GM11168 (cell line): ENCODE measurements around the gene SST.
"Not testable (repeated sequence)": the region's sequence is repeated elsewhere in the genome, so short reads cannot be mapped to it uniquely, and the experiment has no call there.

Source experiments
- in situ Hi-C: fragments of 300-500 bp; cut with MboI; formaldehyde crosslinking; loops from one replicate; pipeline ENCODE4 v1.12.0; 2022; ENCODE audit warnings: low sequenced_read_pairs; ENCODE audit not compliant: unreplicated experiment

Gene SST

DNA sequence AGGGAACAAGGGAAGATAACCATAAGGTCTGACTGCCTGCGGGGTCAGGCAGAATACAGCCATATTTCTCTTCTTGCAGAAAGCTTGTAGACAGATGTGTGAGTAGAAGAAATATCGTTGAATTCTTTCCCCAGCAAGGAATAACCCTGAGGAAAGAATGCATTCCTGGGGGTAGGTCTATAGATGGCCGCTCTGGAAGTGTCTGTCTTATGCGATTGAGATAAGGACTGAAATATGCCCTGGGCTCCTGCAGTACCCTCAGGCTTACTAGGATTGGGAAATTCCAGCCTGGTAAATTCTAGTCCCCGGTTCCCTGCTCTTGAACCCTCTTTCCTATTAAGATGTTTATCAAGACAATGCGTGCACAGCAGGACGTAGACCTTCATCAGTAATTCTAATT, 15.8 kb upstream of the SST start:
- in situ Hi-C loops, result loop anchor here (5.0 kb wide), 1 partner anchor 69 kb away; no protein-coding TSS in a partner anchor

- in situ Hi-C loops, result loop anchor here (5.0 kb wide), 1 partner anchor 68 kb away; no protein-coding TSS in a partner anchor
These were observed 14.7 kb upstream of the SST start for GRCh38 chr3:187684880-187685279.

- in situ Hi-C loops, result no loop called here
These were observed 14.2 kb upstream of the SST start for GRCh38 chr3:187684444-187684843.

GRCh38 chr3:187681756-187682155, 11.6 kb upstream of the SST start:
- in situ Hi-C loops, result not testable (repeated sequence)

GRCh38 chr3:187679638-187680396, 9.6 kb upstream of the SST start:
- in situ Hi-C loops, result loop anchor here (5.0 kb wide), 1 partner anchor 363 kb away; no protein-coding TSS in a partner anchor

GRCh38 chr3:187678726-187679268, 8.6 kb upstream of the SST start:
- in situ Hi-C loops, result loop anchor here (5.0 kb wide), 1 partner anchor 361 kb away; no protein-coding TSS in a partner anchor

DNA sequence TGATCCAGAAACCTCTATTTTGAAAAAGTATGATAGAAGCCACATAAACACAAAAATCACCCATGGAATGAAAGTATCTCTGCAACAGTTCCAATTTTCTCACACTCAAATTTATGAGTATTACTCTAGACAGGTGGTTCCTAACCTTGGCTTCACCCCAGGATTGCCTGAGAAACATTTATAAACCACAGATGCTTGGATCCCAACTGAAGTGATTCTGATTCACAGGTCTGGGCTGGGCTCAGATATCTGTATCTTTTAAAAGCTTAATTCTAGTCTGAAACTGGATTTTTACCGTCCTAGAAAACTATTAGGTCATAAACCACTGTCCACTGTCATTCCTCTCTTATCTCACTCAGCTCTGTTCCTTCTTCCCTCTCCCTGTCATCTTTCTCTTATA, 7.4 kb upstream of the SST start:
- in situ Hi-C loops, result loop anchor here (5.0 kb wide), 1 partner anchor 360 kb away; no protein-coding TSS in a partner anchor

GRCh38 chr3:187673012-187673411, 2.8 kb upstream of the SST start:
- in situ Hi-C loops, result no loop called here

GRCh38 chr3:187667526-187667925, 2.7 kb downstream of the SST start:
- in situ Hi-C loops, result no loop called here

GRCh38 chr3:187665764-187666402, 4.3 kb downstream of the SST start:
- in situ Hi-C loops, result no loop called here

- in situ Hi-C loops, result no loop called here
These were observed 5.2 kb downstream of the SST start for GRCh38 chr3:187665010-187665409.

- in situ Hi-C loops, result no loop called here
These were observed 7.3 kb downstream of the SST start for GRCh38 chr3:187662848-187663409.

DNA sequence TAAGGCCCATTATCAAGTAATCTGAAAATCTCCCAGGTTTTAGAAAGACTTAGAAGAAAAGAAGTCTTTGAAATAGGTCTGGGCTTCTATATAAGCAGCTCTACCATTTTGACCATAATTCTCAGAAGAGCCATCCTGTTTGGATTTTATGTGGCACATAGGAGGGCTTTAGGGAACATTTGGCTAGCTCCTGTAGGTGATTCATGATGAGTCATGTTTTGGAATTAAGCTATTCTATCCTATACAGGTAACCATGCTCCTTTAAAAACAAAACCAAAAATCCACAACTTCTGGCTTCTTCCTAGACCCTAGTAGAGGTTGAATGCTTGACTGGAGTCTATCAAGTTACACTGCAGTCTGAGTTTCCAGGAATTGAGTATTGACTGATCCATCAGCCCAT, 8.9 kb downstream of the SST start:
- in situ Hi-C loops, result no loop called here

DNA sequence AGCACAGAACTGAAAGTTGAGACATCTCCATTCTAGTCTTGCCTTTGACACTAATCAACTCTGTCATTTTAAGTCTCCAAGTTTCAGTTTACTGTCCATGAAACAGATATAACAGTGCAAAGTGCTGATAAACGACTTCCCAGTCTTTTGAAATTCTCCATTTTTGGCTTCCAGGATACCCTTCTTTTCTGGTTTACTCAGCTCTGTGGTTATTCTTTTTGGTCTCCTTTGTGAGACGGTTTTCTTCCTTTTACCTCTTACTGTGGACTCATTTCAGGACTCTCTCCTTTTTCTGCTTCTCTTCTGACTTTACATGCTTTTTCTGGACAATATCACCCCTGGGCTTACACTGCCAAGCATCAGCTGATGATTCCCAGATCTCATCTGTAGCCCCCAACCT, 18.9 kb downstream of the SST start:
- in situ Hi-C loops, result no loop called here

DNA sequence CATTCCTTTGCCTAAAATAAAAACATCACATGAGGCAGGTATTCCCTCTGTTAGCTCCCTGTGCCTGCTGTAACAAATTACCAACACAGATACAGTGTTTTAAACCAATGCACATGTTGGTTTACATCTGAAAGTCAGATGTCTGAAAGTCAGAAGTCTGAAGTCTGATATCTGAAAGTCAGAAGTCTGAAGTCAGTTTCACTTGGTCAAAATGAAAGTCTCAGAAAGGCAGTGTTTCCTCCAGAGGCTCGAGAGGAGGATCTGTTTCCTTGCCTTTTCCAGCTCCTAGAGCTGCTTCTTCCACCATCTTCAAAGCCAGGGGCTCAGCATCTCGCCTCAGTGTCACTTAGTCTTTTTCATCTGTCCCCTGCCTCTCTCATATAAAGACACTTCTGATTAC, 22.0 kb downstream of the SST start:
- in situ Hi-C loops, result no loop called here

DNA sequence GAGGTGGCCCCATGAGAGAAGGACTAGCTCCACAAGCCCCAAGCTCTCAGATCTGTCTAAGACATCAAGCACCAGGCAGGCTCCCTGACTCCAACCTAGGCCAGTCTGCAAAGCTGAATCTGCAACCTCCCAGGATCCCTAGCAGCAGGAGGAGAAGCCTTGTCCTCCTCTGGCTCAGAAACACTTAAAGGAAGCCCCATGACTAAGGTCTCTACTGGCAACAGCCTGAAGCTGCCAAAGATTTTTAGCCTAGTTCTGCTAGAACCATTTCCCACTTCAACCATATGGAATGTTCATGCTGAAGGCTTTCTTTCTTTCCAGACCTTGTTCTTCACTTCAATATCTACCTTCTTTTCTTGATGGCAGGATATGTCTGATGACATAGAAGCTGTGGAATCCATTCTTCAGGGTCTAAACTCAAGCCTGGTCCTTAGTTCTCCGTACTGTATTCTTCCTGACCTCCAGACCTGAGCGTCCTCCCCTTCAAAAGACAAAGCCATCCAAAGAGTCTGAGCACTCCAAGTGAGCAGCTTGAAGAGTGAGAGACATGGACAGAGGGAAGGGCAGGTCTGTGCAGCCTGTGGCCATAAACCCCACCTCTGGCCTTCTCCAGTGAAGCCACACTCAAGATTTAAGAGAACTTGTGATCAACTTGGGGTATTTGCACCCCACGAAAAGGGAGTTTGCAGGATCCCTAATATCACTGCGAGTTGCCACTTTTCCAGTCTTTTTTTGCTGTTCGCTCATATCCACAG, 23.1 kb downstream of the SST start:
- in situ Hi-C loops, result no loop called here

DNA sequence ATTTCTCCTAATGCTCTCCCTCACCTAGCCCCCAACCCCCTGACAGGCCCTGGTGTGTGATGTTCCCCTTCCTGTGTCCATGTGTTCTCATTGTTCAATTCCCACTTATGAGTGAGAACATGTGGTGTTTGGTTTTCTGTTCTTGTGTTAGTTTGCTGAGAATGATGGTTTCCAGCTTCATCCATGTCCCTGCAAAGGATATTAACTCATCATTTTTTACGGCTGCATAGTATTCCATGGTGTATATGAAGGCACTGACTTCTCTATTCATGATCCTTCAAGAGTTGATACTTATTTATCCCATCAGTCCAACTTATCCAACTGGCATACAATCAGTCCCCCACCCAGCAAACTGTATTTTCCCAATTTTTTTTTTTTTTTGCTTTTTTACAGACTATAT, 24.8 kb downstream of the SST start:
- in situ Hi-C loops, result not testable (repeated sequence)

- in situ Hi-C loops, result no loop called here
These were observed 27.3 kb downstream of the SST start for GRCh38 chr3:187642861-187643260.

GRCh38 chr3:187641320-187642016, 28.7 kb downstream of the SST start:
- in situ Hi-C loops, result no loop called here

DNA sequence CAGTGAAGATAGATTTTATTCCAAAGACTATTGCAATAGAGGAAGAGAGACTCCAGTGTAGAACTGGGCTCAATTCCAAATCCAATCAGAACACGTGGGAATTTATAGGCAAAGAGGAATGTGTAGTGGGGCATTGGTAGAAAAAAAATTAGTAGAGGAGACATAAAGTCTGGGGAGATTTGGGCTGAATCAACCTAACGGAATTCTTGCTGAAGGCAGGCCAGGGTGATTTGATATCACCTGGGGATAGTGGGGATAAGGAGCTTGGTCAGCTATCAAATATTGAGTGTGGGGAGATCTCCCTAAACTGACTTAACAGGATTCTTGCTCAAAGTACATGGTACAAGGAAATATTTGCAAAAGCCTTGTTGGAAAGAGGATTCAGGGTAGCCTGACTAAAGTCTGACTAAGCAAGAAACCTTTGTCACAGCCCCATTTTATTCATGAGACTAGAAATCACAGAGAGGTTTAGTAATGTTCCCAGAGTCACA, 29.6 kb downstream of the SST start:
- in situ Hi-C loops, result no loop called here
